Smooth muscle cell of the umbilical artery (primary cell): ENCODE measurements around the gene KLK3. TPM values are rescaled to one million over a fixed set of nuclear protein-coding genes. Genes with fewer than 3 reads are reported as not detected.

Experiments used
- total RNA-seq: library from RNA; depleted of rRNA; stranded (reverse); fragments of >200 nt; gene quantifications from 2 replicates; pipeline ENCODE4 v1.2.3, GENCODE V29; 2014

KLK3 gene
- not detected in 2 replicates for total RNA-seq

GRCh38 chr19:50854636-50855410 is at the start of gene KLK3:
Gene KLK3, plus strand, starts transcription at chr19:50854915. Its CDS starts 41 bp downstream, at chr19:50854956.

GRCh38 chr19:50823389-50824042 is 31.2 kb upstream of the KLK3 start, which contains the start of gene KLK1:
Gene KLK1, minus strand, starts transcription at chr19:50823787. Its CDS starts 39 bp downstream, at chr19:50823748.

GRCh38 chr19:50833117-50833801 is 21.5 kb upstream of the KLK3 start, which contains the start of gene KLK15:
Gene KLK15, minus strand, starts transcription at chr19:50833574. Its CDS starts 2,082 bp downstream, at chr19:50831492.

GRCh38 chr19:50873056-50873455 is 18.3 kb downstream of the KLK3 start, which contains the start of gene KLK2:
Gene KLK2, plus strand, starts transcription at chr19:50873439. Its CDS starts 35 bp downstream, at chr19:50873474.

Other genes with a start within 250 kb of the KLK3 start
- gene SYT3, start 215.0 kb upstream of the KLK3 start, total RNA-seq: 0.14 and 0.59 TPM in 2 replicates
- not detected in 2 replicates for gene C19orf81, start 205.5 kb upstream of the KLK3 start, total RNA-seq
- 6.8 and 11.0 TPM in 2 replicates for gene SHANK1, start 135.1 kb upstream of the KLK3 start, total RNA-seq
- gene CLEC11A, start 131.6 kb upstream of the KLK3 start, total RNA-seq: 56.1 and 68.0 TPM in 2 replicates
- gene GPR32, start 84.5 kb upstream of the KLK3 start, total RNA-seq: not detected in 2 replicates
- not detected in 2 replicates for gene ACP4, start 64.5 kb upstream of the KLK3 start, total RNA-seq
- not detected in 2 replicates for gene KLK1, start 31.1 kb upstream of the KLK3 start, total RNA-seq
- gene KLK15, start 21.3 kb upstream of the KLK3 start, total RNA-seq: not detected in 2 replicates
- not detected in 2 replicates for gene KLK2, start 18.5 kb downstream of the KLK3 start, total RNA-seq
- gene KLK4, start 56.5 kb downstream of the KLK3 start, total RNA-seq: not detected in 2 replicates
- gene KLK5, start 98.1 kb downstream of the KLK3 start, total RNA-seq: not detected in 2 replicates
- gene KLK6, start 114.7 kb downstream of the KLK3 start, total RNA-seq: not detected in 2 replicates
- not detected in 2 replicates for gene KLK7, start 129.0 kb downstream of the KLK3 start, total RNA-seq
- gene KLK8, start 146.7 kb downstream of the KLK3 start, total RNA-seq: not detected in 2 replicates
- gene KLK10, start 164.8 kb downstream of the KLK3 start, total RNA-seq: not detected in 2 replicates
- gene KLK11, start 171.7 kb downstream of the KLK3 start, total RNA-seq: not detected in 2 replicates
- not detected in 2 replicates for gene KLK12, start 180.1 kb downstream of the KLK3 start, total RNA-seq
- gene KLK13, start 210.2 kb downstream of the KLK3 start, total RNA-seq: not detected in 2 replicates
- gene KLK14, start 228.0 kb downstream of the KLK3 start, total RNA-seq: not detected in 2 replicates